Measurements from ENCODE around the gene ADAM12. TPM values are rescaled to one million over a fixed set of nuclear protein-coding genes. Genes with fewer than 3 reads are reported as not detected.

ADAM12 gene
- total RNA-seq, 1 experiment from 2014 or later, result 76.1 TPM

DNA sequence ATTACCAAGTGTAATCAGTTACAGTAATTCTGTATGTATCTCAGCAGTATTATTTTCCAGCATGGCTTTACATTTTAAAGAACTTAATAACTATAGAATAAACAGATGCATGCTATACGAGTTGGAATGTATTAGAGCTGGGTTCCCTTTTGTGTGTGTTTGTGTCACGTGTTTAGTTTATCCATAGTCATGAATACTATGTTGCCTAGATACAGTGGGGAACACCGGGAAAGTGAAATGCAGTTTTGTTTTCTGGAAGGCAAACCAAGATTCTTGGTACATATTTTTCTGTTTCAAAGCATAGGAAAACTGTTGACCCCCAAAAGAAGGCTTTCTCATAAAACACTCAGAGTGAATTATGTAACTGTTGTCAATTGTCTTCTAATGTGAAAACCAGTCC, 372.9 kb downstream of the ADAM12 start:
- DNase-seq (ENCODE audit: low read depth), result no peak

DNA sequence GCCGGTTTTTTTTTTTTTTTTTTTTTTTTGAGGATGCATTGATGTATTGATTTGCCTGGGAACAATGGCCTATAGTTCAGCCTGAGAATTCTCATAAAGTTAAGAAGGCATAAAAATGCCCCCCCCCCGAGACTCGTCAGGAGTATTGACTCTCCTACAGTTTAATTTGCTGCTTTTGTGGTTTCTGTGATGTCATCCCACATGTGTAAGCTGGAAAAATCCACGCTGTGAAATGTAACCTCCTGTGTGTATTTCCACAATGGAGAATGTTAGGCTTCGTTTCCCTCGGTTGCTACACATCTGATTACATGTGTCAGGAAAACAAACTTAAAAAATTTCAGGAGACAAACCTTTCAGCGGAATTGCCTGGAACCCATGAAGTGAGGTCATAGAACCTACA, 374.0 kb downstream of the ADAM12 start:
- peak; percentile 78 for DNase-seq (ENCODE audit: low read depth)

DNA sequence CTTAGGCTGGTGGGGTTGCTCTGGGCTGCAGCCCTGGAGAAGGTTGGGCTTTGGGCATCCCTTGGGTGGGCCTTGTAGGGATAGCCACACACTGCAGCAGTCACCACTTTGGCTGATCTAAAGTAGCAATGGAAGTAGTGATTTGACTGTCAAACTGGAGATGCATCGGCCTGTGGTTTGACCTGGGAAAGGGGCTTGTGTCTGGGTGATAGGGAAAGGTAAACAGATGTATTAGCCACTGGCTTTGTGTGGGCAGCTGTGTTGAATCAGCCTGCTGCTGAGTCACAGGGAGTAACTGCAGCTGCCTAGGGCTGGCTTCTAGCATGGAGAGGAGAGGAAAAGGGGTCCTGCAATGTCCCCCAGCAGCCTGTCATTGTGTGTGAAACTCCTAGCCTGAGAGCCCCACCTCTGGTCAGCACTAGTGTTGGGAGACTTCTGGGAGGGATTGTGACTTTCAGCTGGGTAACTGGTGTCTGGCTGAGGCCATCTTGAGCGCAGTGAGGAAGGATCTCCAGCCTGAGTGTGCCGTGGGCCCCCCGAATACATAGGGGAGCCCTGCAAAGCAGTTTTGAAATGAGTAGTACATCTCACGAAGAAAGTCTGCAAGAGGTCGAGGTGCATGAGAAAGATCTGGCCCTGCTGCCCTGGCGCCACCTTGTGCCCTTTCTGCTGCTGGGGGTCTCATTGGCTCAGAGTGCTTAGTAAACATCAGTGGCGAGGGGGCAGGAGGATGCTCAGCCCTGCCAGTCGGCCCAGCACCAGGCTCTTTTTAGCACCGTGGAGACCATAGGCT, 374.6 kb downstream of the ADAM12 start:
- peak; percentile 87 for DNase-seq (ENCODE audit: low read depth)

DNA sequence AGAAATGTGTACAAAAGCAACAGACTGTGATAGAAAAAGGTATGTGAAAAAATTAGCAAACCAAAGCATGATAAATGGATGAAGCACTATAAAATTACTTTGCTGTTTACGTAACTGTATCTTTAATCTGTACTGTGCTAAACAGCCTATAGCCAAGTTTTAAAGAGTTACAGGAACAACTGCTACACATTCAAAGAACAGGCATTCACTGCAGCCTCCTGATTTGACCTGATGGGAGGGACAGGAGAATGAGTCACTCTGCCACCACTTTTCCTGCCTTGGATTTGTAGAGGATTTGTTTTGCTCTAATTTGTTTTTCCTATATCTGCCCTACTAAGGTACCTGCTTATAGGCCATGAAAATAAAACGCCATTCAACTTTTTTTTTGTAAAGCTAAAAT, 375.8 kb downstream of the ADAM12 start:
- DNase-seq (ENCODE audit: low read depth), result peak; percentile 61

DNA sequence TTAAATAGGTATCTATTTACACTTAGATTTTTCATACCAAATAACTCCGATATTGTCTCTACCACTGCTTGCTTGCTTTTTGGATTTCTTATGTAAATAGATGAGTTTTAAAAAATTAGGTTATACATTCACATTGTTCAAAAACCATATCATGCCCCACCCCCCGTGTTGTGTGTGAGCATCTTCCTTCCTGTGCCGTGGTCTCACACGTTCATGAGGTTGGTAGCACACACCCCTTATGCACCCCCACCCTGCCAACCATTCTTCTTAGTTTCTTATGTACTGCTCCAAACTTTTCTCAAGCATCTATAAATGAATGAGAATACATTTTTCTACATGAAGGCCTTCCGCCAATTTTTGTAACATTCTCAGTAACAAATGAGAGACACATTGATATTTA, 376.3 kb downstream of the ADAM12 start:
- DNase-seq (ENCODE audit: low read depth), result no peak

DNA sequence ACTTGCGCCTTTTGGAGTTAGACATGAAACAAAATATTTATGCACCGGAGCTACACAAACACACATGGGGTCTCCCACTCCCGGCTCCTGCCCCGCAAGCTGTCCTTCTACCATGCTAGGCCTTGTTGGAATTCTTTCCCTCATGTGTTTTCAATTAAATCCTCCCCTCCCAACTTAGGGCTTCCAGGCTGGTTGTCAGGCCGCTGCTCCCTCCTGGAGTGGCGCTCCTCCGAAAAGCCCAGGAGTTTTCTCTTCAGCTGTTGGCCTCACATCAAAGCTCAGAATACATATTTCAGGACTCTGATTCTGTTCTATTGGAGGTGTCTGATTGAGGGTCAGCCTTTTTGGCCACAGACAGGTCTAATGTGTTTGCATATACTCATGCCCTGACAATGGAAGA, 378.6 kb downstream of the ADAM12 start:
- DNase-seq (ENCODE audit: low read depth), result no peak

DNA sequence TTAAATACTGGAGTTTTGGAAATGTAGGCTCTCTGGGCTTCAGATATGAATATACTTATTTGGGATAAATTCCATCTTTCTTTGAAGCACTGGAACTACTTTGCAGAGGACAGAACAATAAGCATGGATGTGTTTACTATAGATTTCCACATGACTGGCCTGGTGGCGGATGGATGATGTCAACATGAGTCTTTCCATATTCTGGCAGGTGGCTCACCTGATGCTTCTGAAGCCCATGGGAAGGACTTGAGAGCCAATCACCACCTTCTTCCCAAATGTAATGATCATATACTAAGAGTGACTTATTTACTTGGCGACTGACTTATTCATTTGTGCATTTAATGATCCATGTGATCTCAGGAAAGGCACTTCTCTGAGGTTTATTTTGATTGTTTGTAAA, 381.4 kb downstream of the ADAM12 start:
- DNase-seq (ENCODE audit: low read depth), result no peak

DNA sequence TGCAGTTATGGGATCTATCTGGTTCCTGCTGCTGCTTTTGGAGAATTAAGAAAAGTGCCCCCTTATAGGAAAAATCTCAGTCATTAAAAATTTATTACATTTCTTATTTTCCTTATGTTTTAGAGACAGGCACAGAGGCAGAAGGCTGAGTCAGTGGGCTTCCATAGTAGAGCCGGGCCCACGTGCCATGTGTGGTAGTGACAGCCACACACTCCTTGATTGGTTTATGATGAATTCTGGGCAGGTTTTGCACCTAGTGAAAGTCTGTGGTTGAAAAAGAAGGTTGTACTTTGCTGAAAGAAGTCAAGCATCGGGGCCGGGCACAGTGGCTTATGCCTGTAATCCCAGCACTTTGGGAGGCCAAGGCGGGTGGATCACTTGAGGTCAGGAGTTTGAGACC, 382.0 kb downstream of the ADAM12 start:
- DNase-seq (ENCODE audit: low read depth), result no peak

DNA sequence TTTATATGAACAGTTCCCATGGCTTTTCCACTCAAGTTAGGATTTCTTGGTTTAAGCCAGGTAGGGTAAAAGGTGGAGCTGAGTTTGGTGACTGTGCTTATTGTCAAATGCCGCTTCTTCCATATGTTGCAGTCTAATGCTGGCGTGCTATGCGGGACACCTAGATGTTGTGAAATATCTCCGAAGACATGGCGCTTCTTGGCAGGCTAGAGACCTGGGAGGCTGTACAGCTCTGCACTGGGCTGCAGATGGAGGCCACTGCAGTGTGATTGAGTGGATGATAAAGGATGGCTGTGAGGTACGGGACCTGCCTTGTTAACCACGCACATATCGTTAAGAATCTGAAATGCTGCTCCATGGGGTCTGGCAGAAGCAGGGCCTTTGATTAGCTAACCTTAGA, 383.5 kb downstream of the ADAM12 start:
- DNase-seq (ENCODE audit: low read depth), result no peak

DNA sequence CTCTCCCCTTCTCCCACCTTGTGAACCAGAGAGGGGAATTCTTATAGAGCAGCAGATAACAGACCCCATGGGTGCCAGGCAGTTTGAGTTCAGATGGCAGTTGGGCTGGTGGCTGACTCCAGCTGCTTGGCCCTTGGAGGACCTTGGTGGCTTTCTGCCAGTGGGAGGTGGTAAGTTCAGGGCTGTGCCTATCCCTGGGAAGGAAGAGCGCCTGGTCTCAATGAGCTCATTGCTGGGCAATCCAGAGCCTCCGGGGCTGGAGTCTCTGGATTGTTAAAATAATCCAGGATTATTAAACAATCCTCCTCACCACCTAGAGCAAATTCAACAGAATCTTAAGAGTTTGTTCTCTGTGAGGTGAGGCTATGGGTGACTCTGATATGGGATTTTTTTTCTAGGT, 386.7 kb downstream of the ADAM12 start:
- peak; percentile 58 for DNase-seq (ENCODE audit: low read depth)

DNA sequence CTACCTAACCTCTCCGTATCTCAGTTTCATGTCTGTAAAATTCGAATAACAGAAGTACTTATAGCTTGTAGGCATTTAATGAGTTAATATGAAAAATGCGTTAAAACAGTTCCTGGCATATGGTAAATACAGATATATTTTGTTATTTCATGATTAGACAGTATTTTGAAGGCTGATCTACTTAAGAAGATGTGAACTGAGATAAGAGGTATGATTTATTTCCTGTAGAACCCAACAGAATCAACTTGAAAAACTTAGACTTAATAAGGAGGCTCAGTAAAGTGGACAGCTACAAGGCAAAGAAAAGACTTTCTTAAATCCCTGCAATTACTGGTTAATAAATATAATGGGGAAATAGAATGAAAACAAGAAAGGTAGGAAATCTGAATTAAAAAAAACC, 388.6 kb downstream of the ADAM12 start:
- DNase-seq (ENCODE audit: low read depth), result peak; percentile 13

DNA sequence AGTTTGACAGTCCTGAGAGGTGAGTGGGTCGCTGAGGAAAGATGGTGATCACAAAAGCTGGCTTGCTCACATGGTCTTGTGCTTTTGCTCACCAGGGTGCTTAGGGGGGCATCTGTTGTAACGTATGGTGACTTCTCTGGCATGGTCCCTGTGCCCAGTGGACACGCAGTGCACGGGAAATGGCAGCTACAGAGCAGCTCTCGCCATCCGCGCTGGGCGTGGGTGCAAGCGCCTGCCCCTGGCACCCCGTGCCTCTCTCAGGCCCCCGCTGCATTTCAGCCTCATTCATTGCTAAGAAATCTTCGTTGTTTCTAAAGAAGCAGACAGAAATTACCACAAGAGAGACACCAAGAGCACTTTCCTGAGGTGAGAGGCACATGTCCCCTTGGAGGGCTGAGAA, 390.7 kb downstream of the ADAM12 start:
- DNase-seq (ENCODE audit: low read depth), result no peak

DNA sequence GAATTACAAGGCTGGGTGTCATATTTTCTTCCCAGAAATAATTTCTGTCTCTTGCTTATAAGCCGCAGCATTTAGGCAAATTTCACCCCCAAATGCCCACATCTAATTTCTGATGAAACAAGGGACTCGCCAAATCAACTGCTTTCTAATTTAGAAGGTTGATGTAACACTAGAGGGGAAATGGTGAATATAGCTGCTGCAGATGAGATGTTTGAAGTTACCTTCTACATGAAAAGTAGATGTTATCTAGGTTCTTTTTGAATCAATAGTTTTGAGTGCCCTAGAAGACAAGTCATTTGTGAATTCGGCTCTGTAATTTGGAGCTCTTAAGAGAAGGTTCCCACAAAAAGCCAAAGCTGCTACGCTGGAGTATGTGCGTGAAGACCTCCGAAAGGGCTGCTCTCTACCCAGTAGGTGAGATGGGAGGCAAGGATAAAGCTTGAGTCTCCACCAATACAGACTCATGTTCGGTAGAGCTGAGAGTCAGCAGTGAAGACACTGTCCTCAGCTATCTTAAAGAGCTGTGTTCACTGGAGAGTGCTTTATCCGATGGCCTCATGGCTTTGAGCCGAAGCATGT, 392.5 kb downstream of the ADAM12 start:
- no peak for DNase-seq (ENCODE audit: low read depth)

DNA sequence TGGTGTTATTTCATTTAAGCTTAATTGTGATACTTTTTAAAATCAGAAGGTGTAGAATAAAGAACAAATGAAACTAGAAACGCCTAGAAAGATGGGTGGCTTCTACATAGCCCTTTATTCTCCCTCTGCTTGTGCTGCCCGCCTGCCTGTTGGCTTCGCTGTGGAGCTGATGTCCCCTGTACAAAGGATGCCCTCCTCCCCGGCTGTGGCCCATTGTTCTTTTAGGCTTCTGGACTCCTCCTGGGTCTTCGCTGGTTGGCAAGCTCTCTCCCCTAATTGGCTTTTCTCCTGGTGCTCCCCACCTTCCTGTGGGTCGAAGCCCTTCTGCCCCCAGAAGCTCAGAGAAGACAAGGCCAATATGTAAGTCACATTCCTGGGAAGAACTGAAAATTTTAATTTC, 393.7 kb downstream of the ADAM12 start:
- DNase-seq (ENCODE audit: low read depth), result no peak

DNA sequence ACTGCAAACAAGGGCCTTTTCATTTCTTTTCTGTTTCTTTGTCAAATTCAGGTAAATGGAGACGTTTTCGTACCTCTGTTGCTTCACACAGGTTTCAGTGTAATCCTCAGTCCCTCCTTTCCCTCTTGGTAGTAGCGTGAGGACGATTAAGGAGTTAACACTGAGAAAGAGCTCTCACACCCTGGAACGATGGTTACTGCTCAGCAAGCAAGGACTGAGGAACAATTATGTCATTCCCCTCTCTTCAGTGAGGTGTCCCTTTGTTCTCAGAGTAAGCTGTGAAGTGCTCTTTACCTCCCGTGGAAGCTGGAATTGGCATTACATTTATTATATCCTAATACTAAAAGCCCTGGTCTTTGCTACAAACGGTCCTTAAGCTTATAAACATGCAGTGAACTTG, 396.0 kb downstream of the ADAM12 start:
- no peak for DNase-seq (ENCODE audit: low read depth)

DNA sequence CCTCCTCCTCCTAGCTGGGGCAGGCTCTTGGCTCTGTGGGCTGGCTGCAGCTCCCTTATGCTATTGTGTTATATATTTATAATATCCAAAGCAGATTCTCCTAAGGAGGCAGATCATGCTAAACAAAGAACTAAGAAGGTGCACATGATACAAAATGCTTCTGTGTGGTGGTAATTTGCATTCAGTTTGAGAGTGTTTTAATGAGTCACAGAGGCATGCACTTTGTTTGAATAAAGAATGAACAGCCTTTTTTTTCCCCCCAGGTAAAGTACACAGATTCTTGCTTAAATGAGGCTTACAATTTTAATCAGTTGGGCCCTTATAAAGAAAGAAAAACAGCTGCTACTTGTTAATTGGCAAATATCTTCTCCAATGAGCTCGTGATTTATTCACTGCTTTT, 396.9 kb downstream of the ADAM12 start:
- peak; percentile 41 for DNase-seq (ENCODE audit: low read depth)

DNA sequence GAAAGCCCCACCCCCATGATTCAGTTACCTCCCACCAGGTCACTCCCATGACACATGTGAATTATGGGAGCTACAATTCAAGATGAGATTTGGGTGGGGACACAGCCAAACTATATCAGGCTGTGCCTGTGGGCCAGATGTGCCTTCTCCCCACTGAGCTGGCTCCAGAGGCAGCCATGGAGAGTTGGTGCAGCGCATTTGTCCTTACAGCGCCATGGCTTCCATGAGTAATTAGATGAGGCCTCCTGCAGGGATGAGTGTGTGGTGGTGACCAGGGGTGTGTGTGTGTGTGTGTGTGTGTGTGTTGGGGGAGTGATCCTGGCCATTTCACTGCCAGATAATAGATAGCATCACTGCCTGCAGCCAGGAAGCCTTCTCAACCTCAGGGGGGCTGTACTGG, 397.3 kb downstream of the ADAM12 start:
- peak; percentile 53 for DNase-seq (ENCODE audit: low read depth)

DNA sequence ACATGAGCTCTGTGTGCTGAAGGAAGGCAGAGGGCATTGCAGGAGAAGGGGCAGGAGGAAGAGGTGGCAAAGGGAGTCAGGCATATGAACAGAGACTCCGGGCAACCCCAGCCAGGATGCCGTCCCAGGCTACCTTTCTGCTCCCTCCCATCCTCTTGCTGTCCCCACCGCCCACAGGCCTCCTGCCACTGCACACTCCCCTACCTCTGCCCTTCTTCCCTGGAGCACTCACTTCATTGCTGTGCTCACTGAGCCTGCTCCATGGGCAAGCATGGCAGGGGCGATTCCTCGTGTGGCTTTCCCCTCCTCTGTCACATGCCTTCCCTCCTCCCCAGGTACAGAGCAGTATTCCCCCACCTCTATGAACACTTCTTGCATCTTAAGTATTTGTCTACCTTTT, 398.5 kb downstream of the ADAM12 start:
- no peak for DNase-seq (ENCODE audit: low read depth)

DNA sequence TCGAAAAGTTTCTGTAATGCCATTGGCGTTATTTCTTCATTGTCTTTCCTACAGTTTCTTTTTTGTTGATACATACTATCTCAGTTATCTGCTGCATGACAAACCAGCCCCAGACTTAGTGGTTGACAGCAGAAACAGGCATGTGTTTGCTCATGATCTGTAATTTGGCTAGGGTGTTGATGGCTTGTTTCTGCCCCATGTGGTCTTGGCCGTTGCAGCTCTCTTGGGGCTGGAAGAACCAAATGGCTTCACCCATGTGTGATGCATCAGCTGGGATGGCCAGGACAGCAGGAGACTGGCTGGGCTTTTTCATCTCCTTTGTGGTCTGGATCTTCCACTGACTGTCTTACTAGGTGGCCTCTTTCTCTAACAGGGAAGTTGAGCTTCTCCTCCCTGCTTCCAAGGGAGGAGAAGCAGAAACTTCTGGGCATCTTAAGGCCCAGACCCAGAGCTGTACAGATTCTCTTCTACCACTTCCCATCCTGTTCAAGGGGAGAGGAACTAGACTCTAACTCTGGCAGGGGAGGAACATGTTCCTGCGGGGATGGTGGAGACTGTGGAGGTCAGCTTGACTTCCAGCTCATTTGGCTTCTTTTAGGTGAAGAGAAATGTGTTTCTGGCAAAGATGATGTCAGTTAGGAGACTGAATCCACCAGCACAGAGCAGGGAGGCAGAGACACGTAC, 402.6 kb downstream of the ADAM12 start:
- DNase-seq (ENCODE audit: low read depth), result no peak

DNA sequence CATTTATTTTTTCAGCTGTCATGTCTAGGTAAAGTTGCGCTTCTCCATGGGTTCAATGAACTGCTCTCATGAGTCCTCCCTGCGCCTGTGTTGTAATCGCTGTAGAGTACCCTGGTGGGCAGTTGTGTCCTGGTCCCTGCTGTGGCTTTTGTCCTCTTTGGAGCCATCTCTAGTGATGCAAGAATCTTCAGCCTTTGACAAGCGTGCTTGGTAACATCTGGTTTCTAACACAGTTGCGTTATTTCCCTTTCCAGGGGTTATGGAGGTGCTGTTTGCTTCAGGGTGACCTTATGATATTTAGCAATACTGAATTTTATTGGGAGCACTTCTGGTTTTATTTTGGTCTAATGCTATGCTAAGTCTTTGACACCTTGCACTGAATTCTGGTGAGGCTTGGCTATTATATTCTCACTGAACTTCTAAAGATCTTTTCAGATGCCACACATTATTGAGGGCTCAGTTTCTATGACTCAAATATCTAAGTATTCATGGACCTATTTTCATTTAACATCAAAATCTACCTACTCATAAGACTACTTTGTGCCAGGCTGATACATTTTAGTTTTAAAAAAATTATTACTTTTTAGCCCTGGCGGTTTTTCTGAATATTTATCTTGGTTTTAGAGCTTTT, 403.3 kb downstream of the ADAM12 start:
- DNase-seq (ENCODE audit: low read depth), result no peak

DNA sequence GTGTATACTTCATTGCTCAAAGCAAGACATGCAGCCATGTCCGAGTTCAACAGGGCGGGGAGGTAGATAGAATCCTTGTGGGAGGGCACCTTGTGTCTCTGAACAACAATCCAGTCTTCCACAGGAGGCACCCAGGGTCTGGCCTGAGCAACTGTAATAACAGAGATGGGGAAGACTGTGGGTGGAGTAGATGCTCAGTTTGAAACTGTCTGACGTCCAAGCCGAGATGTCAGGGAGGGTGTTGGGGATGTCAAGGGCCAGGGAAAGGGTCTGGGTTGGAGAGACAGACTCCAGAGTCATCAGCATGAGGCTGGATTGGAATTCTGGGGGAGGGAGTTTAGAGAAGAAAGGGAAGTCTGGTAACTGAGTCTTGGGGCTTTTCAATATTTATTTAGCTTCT, 403.9 kb downstream of the ADAM12 start:
- no peak for DNase-seq (ENCODE audit: low read depth)

DNA sequence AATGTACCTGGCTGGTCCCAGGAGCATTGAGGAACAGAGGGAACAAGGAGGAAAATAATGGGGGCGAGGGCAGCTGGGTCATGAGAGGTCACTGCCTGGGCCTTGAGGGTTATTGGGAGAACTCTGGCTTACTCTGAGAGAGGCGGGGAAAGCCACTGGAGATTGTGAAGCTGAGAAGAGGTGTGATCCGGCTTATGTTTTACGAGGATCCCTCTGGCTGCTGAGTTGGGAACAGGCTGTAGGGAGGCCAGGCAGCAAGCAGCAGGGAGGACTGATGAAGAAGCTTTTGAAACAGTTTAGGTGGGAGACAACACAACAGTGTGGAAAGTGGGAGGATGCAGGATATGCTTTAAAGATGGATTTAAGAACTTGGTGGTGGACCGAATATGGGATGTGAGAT, 404.6 kb downstream of the ADAM12 start:
- DNase-seq (ENCODE audit: low read depth), result no peak

DNA sequence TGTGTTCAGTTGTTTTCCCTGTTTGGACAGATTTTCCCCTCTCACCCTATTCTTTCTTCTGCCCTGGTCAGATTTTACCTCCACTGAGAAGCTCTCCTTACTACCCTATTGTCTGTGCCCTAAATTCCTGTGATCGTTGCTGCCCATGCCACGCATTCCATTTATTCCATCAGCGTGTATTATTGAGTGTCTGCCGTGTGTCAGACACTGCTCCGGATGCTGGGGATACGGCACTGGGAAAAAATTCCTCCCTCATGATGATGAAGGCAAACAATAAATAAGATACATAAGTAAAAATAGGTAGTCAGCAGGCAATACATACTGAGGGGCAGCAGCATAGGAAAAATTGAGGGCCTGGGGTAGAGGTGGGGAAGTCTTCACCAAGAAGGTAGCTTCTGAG, 405.1 kb downstream of the ADAM12 start:
- DNase-seq (ENCODE audit: low read depth), result no peak

Data from M059J (cell line).